Kidney (tissue), 14 donors: Measurements from ENCODE around the gene KCNJ13. TPM values are rescaled to one million over a fixed set of nuclear protein-coding genes. Genes with fewer than 3 reads are reported as not detected.

Experiments used
- DNase-seq, 5 donors: peaks; one replicate each; pipeline ENCODE4 v3.0.0-alpha.2; 2013 to 2020
- FAIRE-seq: peaks from 2 replicates; lab custom pipeline; 2012; peaks lifted over from hg19 to GRCh38; lab: Jason Lieb, UNC
- H3K27ac ChIP-seq, 2 donors: one replicate each; pipeline ENCODE4 v1.7.0; 2013; ENCODE audit warnings: low read depth in 2 of 2, low read length in 2 of 2, inconsistent platforms in 1 of 2
- H3K27me3 ChIP-seq: one replicate; pipeline ENCODE4 v1.7.1; 2013; ENCODE audit warnings: low read length, inconsistent platforms; ENCODE audit not compliant: control insufficient read depth, insufficient read depth
- H3K36me3 ChIP-seq, 3 donors: one replicate each; pipeline versions ENCODE4 v1.7.0 to v1.7.1; 2013; ENCODE audit warnings: low read length in 3 of 3, control low read depth in 1 of 3, inconsistent platforms in 1 of 3; ENCODE audit not compliant: insufficient read depth in 3 of 3, control insufficient read depth in 2 of 3
- H3K4me1 ChIP-seq, 3 donors: one replicate each; pipeline versions ENCODE4 v1.7.0 to v1.7.1; 2013; ENCODE audit warnings: low read length in 3 of 3, inconsistent platforms in 1 of 3, low read depth in 1 of 3; ENCODE audit not compliant: control insufficient read depth in 2 of 3, insufficient read depth in 2 of 3
- H3K4me3 ChIP-seq, 3 donors: one replicate each; pipeline versions ENCODE4 v1.7.0 to v1.8.1; 2013; ENCODE audit warnings: low read length in 3 of 3, control low read depth in 1 of 3, inconsistent platforms in 1 of 3
- H3K9ac ChIP-seq, 3 donors: one replicate each; pipeline versions ENCODE4 v1.7.0 to v1.7.1; 2013; ENCODE audit warnings: low read length in 3 of 3, control low read depth in 1 of 3, inconsistent platforms in 1 of 3
- H3K9me3 ChIP-seq, 3 donors: one replicate each; pipeline versions ENCODE4 v1.7.0 to v1.7.1; 2013; ENCODE audit warnings: low read length in 3 of 3, control low read depth in 1 of 3, inconsistent platforms in 1 of 3; ENCODE audit not compliant: control insufficient read depth in 2 of 3, insufficient read depth in 1 of 3
- intact Hi-C: fragments of 100-400 bp; cut with DNase I; formaldehyde crosslinking; loops from one replicate; pipeline ENCODE4 v1.11.1; 2022
- polyA plus RNA-seq: library from polyadenylated mRNA; stranded (reverse); fragments of 350-450 nt; fragmentation: Illumina TruSeq; extraction: RNeasy Lipid Tissue Mini Kit (QIAGEN cat#74804); gene quantifications from one replicate; pipeline ENCODE4 v1.2.3, GENCODE V29; 2014; ENCODE audit warnings: low read depth, low replicate concordance; ENCODE audit not compliant: insufficient read depth
- total RNA-seq: library from RNA; stranded (reverse); fragmentation: NEBNext Ultra II Directional; extraction: Animal tissue kit (Norgen Biotek cat#: 25700); gene quantifications from one replicate; pipeline ENCODE4 v1.2.1, GENCODE V29; 2021
- TF ChIP-seq, protein P1 (sequence below): IDR thresholded peaks from 3 replicates; pipeline ENCODE4 v1.5.1; 2012; ENCODE audit warnings: mild to moderate bottlenecking, moderate library complexity, borderline replicate concordance; ENCODE audit not compliant: insufficient read depth; ENCODE audit errors: extremely low read depth
- donor health status: control.
- donor health status: control.
- donor health status: control.
- donor health status: control.
- donor health status: control.
- donor health status: DM: yes; HTN: yes; CAD: no.
- donor health status: Normal renal cell carcinoma (clear cell type).

KCNJ13 gene
- total and polyA plus RNA-seq, 2 donors from 2014 or later: 2.0 TPM; not detected in 1

GRCh38 chr2:232761301-232761907 is 15.0 kb downstream of the KCNJ13 start:
- TF ChIP-seq, protein P1, sequence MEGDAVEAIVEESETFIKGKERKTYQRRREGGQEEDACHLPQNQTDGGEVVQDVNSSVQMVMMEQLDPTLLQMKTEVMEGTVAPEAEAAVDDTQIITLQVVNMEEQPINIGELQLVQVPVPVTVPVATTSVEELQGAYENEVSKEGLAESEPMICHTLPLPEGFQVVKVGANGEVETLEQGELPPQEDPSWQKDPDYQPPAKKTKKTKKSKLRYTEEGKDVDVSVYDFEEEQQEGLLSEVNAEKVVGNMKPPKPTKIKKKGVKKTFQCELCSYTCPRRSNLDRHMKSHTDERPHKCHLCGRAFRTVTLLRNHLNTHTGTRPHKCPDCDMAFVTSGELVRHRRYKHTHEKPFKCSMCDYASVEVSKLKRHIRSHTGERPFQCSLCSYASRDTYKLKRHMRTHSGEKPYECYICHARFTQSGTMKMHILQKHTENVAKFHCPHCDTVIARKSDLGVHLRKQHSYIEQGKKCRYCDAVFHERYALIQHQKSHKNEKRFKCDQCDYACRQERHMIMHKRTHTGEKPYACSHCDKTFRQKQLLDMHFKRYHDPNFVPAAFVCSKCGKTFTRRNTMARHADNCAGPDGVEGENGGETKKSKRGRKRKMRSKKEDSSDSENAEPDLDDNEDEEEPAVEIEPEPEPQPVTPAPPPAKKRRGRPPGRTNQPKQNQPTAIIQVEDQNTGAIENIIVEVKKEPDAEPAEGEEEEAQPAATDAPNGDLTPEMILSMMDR: peak; percentile 51
- H3K4me1 ChIP-seq: peaks cover 0 to 4% (median 3%) of the 10 kb centered on the region in 3 donors
- H3K9ac ChIP-seq: no peak overlapping the region
- H3K27me3 ChIP-seq: no peaks in the 10 kb centered on the region
- H3K4me3 ChIP-seq: no peak overlapping the region
- DNase-seq (peak in 3 of 5 donors; percentile 53 to 70 (median 63)), FAIRE-seq (no peak)
- H3K9me3 ChIP-seq: no peaks in the 10 kb centered on the region
- no peak overlapping the region for H3K27ac ChIP-seq
- H3K36me3 ChIP-seq: peaks cover 3 to 26% (median 10%) of the 10 kb centered on the region in 3 donors
- intact Hi-C loops: no loop called here

DNA sequence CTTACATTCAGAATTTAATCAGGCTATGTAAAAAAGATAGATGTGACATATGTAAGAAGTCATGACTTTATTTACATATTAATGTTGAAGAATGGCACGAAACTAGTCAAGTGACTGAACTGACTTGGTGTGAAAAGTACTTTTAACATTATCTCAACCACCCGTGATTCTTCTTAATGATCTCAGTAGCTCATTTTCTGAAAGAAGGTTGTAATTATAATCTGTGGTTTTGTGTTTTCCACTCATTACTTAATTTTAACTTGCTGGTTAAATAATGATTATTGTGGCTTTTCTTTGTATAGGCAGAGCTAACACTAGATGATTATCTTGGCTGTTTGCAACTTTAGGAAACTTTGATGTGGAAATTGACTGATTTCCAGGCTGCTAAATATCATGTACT is 18.5 kb downstream of the KCNJ13 start:
- Histone ChIP-seq H3K27ac (peak overlapping the region in 1 of 2 donors; percentile 34), H3K4me1 (peaks cover 0 to 4% (median 3%) of the 10 kb centered on the region in 3 donors), H3K9me3 (no peaks in the 10 kb centered on the region), H3K9ac (no peak overlapping the region), H3K4me3 (no peak overlapping the region), H3K36me3 (peaks cover 2 to 6% (median 6%) of the 10 kb centered on the region in 3 donors), H3K27me3 (no peaks in the 10 kb centered on the region)
- no peak for FAIRE-seq
- intact Hi-C loops: no loop called here
- TF ChIP-seq, protein P1: no peak
- no peak for DNase-seq

- H3K4me3 ChIP-seq: no peak overlapping the region
- H3K4me1 ChIP-seq: no peaks in the 10 kb centered on the region
- DNase-seq (no peak), FAIRE-seq (no peak)
- H3K9ac ChIP-seq: no peak overlapping the region
- TF ChIP-seq, protein P1: no peak
- no peaks in the 10 kb centered on the region for H3K27me3 ChIP-seq
- H3K9me3 ChIP-seq: no peaks in the 10 kb centered on the region
- H3K27ac ChIP-seq: no peak overlapping the region
- intact Hi-C loops: no loop called here
- peaks cover 7 to 34% (median 14%) of the 10 kb centered on the region in 3 donors for H3K36me3 ChIP-seq
These were observed 26.2 kb downstream of the KCNJ13 start for GRCh38 chr2:232750135-232750671.
